NCI-H2227 (cell line): ENCODE measurements around the gene TNS4.

Experiments used
- DNase-seq: peaks from one replicate; lab custom pipeline; 2025; ENCODE audit not compliant: unreplicated experiment; lab: John Stamatoyannopoulos, UW

TNS4 gene

DNA sequence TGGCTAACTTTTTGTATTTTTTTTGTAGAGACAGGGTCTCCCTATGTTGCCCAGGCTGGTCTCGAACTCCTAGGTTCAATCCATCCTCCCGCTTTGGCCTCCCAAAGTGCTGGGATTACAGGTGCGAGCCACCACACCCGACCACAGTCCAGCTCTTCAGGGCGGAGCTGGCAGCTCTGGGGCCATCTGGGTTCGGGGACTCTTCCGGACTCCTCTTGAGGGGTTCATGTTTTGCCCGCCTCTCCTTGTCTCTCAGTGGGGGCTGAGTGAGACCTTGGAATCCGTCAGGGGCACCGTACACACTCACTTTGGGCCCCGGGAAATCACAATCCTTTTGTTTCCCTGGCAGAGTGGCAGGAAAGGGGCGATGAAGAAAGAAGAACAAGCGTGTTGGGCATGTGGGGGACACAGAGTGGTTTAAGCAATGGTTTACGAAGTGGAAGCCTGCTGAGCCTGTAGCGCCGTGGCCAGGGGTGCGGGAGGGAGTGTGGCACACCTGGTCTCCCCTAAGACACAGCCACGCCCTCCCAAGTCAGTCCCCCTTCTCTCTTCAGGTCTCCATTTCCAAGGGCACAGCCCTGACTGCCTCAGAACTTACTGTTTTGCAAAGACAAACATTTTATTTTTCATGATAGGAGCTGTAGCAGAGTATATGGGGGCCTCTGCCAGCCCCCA lies 26.1 kb downstream of the TNS4 start:
- DNase-seq = no peak

- DNase-seq = no peak
Observed at GRCh38 chr17:40474419-40475002, 26.9 kb downstream of the TNS4 start.

- DNase-seq = no peak
Observed at GRCh38 chr17:40473573-40474365, 27.7 kb downstream of the TNS4 start.

GRCh38 chr17:40472733-40473452 lies 28.5 kb downstream of the TNS4 start:
- no peak for DNase-seq

- DNase-seq = no peak
Observed at GRCh38 chr17:40471846-40472732, 29.3 kb downstream of the TNS4 start.

GRCh38 chr17:40470932-40471828 lies 30.2 kb downstream of the TNS4 start:
- no peak for DNase-seq

DNA sequence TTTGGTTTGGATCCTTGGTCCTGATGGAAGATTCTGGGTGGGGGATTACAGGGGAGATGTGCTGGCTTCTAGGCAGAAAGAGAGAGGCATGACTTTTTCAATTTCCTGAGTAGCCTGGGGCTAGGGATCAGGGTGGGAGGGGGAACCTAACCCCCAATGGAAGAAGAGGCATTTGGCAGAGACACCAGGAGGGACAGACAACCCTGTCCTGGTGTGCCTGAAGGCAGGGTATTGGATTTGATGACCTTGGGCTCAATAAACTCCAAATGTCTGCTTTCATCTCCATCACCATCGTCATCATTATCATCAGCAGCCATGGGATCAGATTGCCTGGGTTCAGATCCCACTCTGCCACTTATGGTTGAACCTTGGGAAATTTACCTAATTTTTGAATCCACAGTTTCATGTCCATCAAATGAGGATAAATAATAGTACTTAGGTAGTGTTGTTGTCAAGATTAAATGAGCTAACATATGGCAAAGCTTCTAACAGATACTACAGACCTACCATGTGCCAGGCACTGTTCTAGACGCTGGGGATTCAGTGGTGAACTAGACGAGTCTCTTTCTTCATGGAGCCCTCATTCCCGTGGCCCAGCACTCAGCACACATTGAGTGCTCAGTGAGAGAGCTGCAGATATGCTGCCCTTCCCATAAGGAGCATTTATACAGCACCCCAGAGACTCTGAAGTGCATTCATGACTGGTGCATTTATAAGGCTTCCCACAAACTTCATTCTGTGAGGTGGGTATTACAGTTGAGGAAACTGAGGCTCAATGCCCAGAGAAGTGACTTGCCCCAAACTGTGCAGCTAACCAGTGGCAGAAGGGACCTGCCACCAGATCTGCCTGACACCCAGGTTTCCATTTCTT lies 31.4 kb downstream of the TNS4 start:
- DNase-seq = no peak

DNA sequence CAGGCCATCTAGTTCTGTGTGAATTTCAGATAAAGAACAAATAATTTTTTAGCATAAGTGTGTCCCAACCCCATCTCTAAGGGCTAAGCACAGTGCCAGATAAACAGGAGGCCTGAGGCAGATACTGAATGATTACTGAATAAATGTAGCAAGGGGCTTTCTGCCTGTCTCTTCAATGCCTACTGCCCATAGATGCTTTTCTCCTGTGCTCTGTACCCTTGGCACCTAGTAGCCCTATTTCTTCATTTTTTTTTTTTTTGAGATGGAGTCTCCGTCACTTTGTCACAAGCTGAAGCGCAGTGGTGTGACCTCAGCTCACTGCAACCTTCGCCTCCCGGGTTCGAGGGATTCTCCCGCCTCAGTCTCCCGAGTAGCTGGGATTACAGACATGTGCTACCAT lies 32.9 kb downstream of the TNS4 start:
- DNase-seq = no peak

GRCh38 chr17:40467281-40467867 lies 34.0 kb downstream of the TNS4 start:
- DNase-seq = no peak

DNA sequence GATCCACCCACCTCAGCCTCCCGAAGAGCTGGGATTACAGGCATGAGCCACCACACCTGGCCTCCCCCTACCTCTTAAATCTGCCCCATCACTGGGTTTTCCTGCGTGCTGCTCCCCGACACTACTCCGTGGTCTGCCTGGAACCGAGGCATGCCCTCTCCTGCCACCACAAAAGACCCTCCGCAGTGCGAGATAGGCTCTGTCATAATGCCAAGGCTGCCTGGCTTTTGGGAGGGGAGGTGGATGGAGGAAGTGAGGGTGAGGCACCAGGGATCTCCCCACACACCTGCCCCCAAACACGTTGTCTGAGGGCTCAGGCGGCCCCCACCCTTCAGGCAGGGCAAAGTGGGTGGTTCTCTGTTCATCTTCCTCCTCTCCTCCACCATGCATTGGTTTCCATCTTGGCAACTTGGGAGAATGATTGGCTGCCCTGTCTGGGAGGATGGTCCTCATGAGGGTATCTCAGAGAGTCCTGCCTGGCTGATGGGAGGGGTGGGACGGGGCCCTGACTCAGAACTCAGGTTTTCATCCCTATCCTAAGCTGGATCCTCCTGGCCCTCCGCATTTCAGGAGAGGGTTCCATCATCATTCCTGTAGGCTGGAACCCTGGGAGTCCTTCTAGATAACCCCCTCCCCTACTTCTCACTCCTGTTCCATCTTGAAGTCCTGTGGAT lies 35.0 kb downstream of the TNS4 start:
- DNase-seq = no peak

DNA sequence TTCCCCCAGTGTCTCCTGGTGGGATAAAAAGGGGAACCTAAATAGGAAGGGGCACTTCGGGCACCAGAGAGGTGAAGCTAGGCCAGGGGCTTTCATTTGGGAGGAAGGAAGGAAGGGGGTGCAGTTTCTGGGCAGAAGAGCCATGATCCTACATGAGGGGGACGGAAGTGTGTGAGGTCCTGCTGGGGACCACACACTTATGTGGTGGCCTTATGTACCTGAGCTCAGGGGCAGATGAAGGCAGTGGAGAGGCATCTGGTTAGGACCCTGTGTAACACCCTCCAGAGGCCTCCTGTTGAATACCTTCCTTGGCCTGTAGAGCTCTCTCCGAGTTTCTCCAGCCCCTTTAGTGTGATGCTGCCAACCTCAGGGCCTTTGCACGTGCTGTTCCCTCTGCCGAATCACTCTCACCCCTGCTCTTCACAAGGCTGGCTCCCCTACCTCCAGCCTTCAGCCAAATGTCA lies 37.0 kb downstream of the TNS4 start:
- no peak for DNase-seq

GRCh38 chr17:40463122-40463550 lies 38.3 kb downstream of the TNS4 start:
- no peak for DNase-seq

DNA sequence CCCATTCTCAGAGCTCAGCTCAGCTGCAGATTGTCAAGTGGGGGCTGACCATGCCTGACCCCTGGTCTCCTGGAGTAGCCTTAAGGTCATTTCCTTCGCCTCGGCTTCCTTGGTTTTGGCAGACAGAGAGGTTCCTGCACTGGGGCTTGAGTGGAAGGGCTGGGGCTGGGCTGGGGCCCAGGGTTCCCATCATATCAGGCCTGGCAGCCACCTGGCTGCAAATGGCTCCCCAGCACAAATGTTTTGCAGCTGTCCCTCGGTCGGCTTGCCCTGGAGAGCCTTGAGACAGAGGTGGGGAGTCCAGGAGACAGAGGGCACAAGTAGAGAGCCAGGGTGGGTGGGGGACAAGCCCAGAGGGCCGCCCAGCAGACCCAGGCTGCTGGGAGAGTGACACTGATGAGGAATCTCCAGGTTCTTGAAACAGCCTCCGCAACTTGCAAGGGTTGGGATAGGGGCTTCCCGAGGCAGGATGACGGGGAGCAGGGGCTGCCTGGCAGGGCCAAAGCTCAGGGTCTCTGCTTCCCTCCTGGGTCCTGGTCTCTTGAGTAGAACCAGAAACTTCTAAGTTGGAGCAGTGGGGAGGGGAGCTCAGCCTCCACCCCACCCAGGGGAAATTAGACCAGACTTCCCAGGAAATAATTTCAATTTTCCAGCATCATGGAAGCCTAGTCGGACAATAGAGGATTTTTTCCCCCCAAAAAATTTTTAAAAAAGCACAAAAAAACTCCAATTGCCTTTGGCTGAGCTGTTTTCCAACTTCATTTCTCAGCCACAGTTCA lies 38.9 kb downstream of the TNS4 start:
- DNase-seq = no peak

DNA sequence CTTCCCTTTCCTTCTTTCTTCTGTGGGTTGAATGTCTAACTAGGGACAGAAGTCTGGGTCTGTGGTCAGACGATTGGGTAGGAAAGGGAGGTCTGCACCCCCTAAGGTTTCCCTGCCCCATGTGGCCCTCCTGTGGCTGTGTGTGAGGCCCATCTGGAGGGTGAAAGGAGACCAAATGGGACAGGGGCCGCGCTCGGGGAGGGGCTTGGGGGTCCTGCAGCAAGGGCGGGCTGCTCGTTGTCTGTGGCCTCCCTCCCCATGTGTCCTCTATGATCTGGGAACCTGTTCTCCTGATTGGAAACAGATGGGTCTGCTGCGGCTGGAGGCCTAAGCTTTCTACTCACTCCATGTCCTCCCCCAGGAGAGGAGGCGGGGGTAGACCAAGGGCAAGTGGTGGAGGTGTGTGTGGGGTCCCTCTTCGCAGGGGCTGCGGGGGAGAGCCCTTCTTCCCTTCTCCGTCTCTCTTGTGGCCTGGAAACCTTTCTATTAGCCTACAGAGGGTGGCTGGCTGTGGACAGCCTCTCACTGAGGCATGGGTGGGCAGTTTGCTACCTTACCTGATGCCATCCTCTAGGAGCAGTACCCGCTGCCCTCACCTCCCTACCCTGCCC lies 39.6 kb downstream of the TNS4 start:
- DNase-seq = no peak

GRCh38 chr17:40460968-40461731 lies 40.3 kb downstream of the TNS4 start:
- DNase-seq = no peak

GRCh38 chr17:40460604-40460967 lies 40.8 kb downstream of the TNS4 start:
- DNase-seq = no peak
